Testis (tissue), 3 donors: ENCODE measurements around the gene ACTA2. TPM values are rescaled to one million over a fixed set of nuclear protein-coding genes. Genes with fewer than 3 reads are reported as not detected.

Experiments used
- DNase-seq: peaks from one replicate; pipeline ENCODE4 v3.0.0-alpha.2; 2019
- H3K27ac ChIP-seq, 2 donors: fragments of 200-600 bp; sonication (generic); one replicate each; pipeline ENCODE4 v1.5.1; 2019
- H3K27me3 ChIP-seq: fragments of 200-600 bp; sonication (generic); one replicate; pipeline ENCODE4 v1.5.1; 2019
- H3K36me3 ChIP-seq: fragments of 200-600 bp; sonication (generic); one replicate; pipeline ENCODE4 v1.5.1; 2017; ENCODE audit warnings: low read depth; ENCODE audit errors: missing control alignments
- H3K4me1 ChIP-seq: fragments of 200-600 bp; sonication (generic); one replicate; pipeline ENCODE4 v1.5.1; 2019
- H3K4me3 ChIP-seq, 2 donors: fragments of 200-600 bp; sonication (generic); one replicate each; pipeline ENCODE4 v1.5.1; 2017 to 2019
- H3K9me3 ChIP-seq: fragments of 200-600 bp; sonication (generic); one replicate; pipeline ENCODE4 v1.5.1; 2017
- CTCF ChIP-seq, 3 experiments: fragments of 450-650 bp in 2 of 3; fragments of 200-600 bp in 1 of 3; sonication (generic) in 1 of 3; IDR thresholded peaks; one replicate each; pipeline ENCODE4 v1.5.1; 2016 to 2019; ENCODE audit warnings: antibody characterized with exemption in 3 of 3, mild to moderate bottlenecking in 2 of 3, moderate library complexity in 1 of 3
- POLR2A ChIP-seq: fragments of 450-650 bp; IDR thresholded peaks from one replicate; pipeline ENCODE4 v1.6.1; 2017; ENCODE audit warnings: antibody characterized with exemption, mild to moderate bottlenecking, moderate library complexity
- WGBS, 2 donors: methylation state at CpG; one replicate each; pipeline ENCODE4 v1.1.5; 2018; 5-methylcytosine and 5-hydroxymethylcytosine counted together
- intact Hi-C: fragments of 100-400 bp; cut with DNase I; formaldehyde crosslinking; loops from one replicate; pipeline ENCODE4 v1.15.1; 2023; ENCODE audit warnings: low total_unique reads
- polyA plus RNA-seq: library from polyadenylated mRNA; stranded (reverse); fragments of 350-450 nt; fragmentation: Illumina TruSeq; extraction: RNeasy Lipid Tissue Mini Kit (QIAGEN cat#74804); gene quantifications from one replicate; pipeline ENCODE4 v1.2.3, GENCODE V29; 2014; ENCODE audit warnings: low read depth, low replicate concordance; ENCODE audit not compliant: insufficient read depth
- total RNA-seq, 2 donors: library from RNA; depleted of rRNA; stranded (reverse); fragments of >200 nt; gene quantifications; one replicate each; pipeline ENCODE4 v1.2.3, GENCODE V29; 2016

Gene ACTA2
- total and polyA plus RNA-seq, 3 donors from 2014 or later, result 398 to 939 (median 527) TPM

GRCh38 chr10:88908194-88908593 is 44.4 kb downstream of the ACTA2 start:
- Histone ChIP-seq H3K36me3 (no peaks in the 10 kb centered on the region), H3K9me3 (no peaks in the 10 kb centered on the region), H3K4me3 (no peak overlapping the region), H3K4me1 (no peaks in the 10 kb centered on the region), H3K27me3 (no peaks in the 10 kb centered on the region), H3K27ac (no peak overlapping the region)
- 91 to 96% methylated on average over 4 of the region's 4 CpGs for WGBS, 2 donors
- intact Hi-C loops, result no loop called here
- TF ChIP-seq POLR2A (no peak), CTCF (IDR thresholded peaks at IDR 0.05) (no peak)
- DNase-seq, result no peak

- intact Hi-C loops, result no loop called here
- H3K9me3 ChIP-seq, result no peaks in the 10 kb centered on the region
- H3K27me3 ChIP-seq, result no peaks in the 10 kb centered on the region
- H3K27ac ChIP-seq, result no peak overlapping the region
- TF ChIP-seq POLR2A (no peak), CTCF (IDR thresholded peaks at IDR 0.05) (no peak)
- no peak overlapping the region for H3K4me3 ChIP-seq
- H3K36me3 ChIP-seq, result no peaks in the 10 kb centered on the region
- no peak for DNase-seq
- no peaks in the 10 kb centered on the region for H3K4me1 ChIP-seq
- WGBS, 2 donors, result 78 to 86% methylated on average over 1 of the region's 1 CpG
Measured at GRCh38 chr10:88906921-88907320, 45.7 kb downstream of the ACTA2 start.

- no peaks in the 10 kb centered on the region for H3K9me3 ChIP-seq
- no peak overlapping the region for H3K27ac ChIP-seq
- no peak for TF ChIP-seq POLR2A
- no peak for TF ChIP-seq CTCF (IDR thresholded peaks at IDR 0.05)
- no peaks in the 10 kb centered on the region for H3K4me1 ChIP-seq
- no peaks in the 10 kb centered on the region for H3K36me3 ChIP-seq
- no peak overlapping the region for H3K4me3 ChIP-seq
- 85 to 92% methylated on average over 3 of the region's 3 CpGs for WGBS, 2 donors
- no peaks in the 10 kb centered on the region for H3K27me3 ChIP-seq
- intact Hi-C loops, result no loop called here
- DNase-seq, result no peak
Measured at GRCh38 chr10:88903715-88904114, 48.9 kb downstream of the ACTA2 start.

- H3K4me3 ChIP-seq, result no peak overlapping the region
Measured at GRCh38 chr10:88901984-88902789, 50.4 kb downstream of the ACTA2 start.

More at GRCh38 chr10:88901984-88902789, 50.4 kb downstream of the ACTA2 start:
- Histone ChIP-seq H3K36me3 (no peaks in the 10 kb centered on the region), H3K27ac (no peak overlapping the region), H3K4me1 (no peaks in the 10 kb centered on the region), H3K9me3 (no peaks in the 10 kb centered on the region), H3K27me3 (no peaks in the 10 kb centered on the region)
- no peak for DNase-seq
- intact Hi-C loops, result no loop called here
- 92 to 93% methylated on average over 11 of the region's 11 CpGs for WGBS, 2 donors
- TF ChIP-seq CTCF (IDR thresholded peaks at IDR 0.05) (no peak), POLR2A (no peak)
